ENCODE results near the gene MIGA1. TPM values are rescaled to one million over a fixed set of nuclear protein-coding genes. Genes with fewer than 3 reads are reported as not detected.

MIGA1 gene
- total RNA-seq, 1 experiment from 2014 or later = 19.1 TPM

DNA sequence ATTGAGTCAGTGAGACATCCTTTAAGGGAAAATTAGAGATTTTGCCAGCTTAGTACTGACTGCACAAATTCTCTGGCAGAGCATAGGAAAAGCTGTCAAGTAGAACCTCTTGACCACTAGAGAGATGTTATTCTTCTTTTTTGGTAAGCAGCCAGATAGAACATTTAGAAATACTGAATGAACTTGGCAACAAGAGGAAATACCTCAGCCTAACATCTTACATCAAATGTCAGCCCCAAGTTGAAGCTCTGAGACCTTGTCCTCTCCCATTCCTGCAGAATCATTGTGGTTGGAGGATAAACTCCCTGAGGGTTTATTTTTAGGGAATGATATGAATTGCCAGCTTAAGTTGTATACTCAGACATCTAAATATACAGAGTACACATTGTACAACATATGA is 53.5 kb downstream of the MIGA1 start:
- H3K4me1 Mint-ChIP-seq (ENCODE audit: low read depth, unreplicated experiment) = no peaks in the 10 kb centered on the region
- no TSS peak for BruUV-seq (replicated peaks)
- TF ChIP-seq, protein P1, sequence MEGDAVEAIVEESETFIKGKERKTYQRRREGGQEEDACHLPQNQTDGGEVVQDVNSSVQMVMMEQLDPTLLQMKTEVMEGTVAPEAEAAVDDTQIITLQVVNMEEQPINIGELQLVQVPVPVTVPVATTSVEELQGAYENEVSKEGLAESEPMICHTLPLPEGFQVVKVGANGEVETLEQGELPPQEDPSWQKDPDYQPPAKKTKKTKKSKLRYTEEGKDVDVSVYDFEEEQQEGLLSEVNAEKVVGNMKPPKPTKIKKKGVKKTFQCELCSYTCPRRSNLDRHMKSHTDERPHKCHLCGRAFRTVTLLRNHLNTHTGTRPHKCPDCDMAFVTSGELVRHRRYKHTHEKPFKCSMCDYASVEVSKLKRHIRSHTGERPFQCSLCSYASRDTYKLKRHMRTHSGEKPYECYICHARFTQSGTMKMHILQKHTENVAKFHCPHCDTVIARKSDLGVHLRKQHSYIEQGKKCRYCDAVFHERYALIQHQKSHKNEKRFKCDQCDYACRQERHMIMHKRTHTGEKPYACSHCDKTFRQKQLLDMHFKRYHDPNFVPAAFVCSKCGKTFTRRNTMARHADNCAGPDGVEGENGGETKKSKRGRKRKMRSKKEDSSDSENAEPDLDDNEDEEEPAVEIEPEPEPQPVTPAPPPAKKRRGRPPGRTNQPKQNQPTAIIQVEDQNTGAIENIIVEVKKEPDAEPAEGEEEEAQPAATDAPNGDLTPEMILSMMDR (IDR thresholded peaks at IDR 0.05; ENCODE audit: unreplicated experiment) = no peak
- no peak overlapping the region for H3K27ac Mint-ChIP-seq (ENCODE audit: unreplicated experiment)
- intact Hi-C loops (cut with micrococcal nuclease; ENCODE audit: unreplicated experiment) = no loop called here
- CTCF ChIA-PET = no interaction called here
- no peaks in the 10 kb centered on the region for H3K9me3 Mint-ChIP-seq (ENCODE audit: low read depth, unreplicated experiment)
- no peaks in the 10 kb centered on the region for H3K27me3 Mint-ChIP-seq (ENCODE audit: unreplicated experiment)
- H3K36me3 Mint-ChIP-seq (ENCODE audit: insufficient read depth, unreplicated experiment) = peaks cover 6% of the 10 kb centered on the region
- no peak overlapping the region for H3K4me3 Mint-ChIP-seq (ENCODE audit: low read depth, unreplicated experiment)
- no peak for DNase-seq

DNA sequence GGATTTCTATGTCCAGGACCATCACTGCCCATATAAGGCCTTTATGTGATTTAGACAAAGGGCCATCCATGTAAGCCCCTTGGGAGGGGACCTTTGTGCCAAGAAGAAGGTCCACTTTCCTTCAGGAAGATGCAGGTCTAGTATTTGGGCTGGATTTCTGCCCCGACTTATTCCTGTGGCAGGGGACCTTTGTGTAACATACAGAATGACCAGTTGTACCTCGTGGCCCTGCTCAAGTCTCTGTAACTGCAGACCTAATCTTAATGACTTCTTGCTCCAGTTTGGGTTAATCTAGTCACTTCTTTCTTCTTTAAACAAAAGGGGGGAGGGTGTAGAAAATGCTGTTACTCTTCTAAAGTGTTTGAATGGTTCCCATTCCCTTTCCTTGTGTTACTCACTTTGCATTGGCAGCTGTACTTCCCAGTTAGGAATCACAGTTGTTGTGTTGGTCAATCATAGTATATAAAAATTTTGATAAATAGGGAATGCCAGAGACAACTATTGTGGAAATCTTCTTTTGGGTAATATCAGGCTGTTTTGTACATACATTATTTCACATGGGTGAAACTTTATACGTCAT is 54.2 kb downstream of the MIGA1 start:
- Mint-ChIP-seq H3K4me1 (ENCODE audit: low read depth, unreplicated experiment) (no peaks in the 10 kb centered on the region), H3K27ac (ENCODE audit: unreplicated experiment) (no peak overlapping the region), H3K27me3 (ENCODE audit: unreplicated experiment) (no peaks in the 10 kb centered on the region), H3K9me3 (ENCODE audit: low read depth, unreplicated experiment) (no peaks in the 10 kb centered on the region), H3K4me3 (ENCODE audit: low read depth, unreplicated experiment) (no peak overlapping the region), H3K36me3 (ENCODE audit: insufficient read depth, unreplicated experiment) (peaks cover 6% of the 10 kb centered on the region)
- DNase-seq = no peak
- BruUV-seq (replicated peaks) = no TSS peak
- intact Hi-C loops (cut with micrococcal nuclease; ENCODE audit: unreplicated experiment) = no loop called here
- TF ChIP-seq, protein P1 (IDR thresholded peaks at IDR 0.05; ENCODE audit: unreplicated experiment) = no peak
- CTCF ChIA-PET = no interaction called here

DNA sequence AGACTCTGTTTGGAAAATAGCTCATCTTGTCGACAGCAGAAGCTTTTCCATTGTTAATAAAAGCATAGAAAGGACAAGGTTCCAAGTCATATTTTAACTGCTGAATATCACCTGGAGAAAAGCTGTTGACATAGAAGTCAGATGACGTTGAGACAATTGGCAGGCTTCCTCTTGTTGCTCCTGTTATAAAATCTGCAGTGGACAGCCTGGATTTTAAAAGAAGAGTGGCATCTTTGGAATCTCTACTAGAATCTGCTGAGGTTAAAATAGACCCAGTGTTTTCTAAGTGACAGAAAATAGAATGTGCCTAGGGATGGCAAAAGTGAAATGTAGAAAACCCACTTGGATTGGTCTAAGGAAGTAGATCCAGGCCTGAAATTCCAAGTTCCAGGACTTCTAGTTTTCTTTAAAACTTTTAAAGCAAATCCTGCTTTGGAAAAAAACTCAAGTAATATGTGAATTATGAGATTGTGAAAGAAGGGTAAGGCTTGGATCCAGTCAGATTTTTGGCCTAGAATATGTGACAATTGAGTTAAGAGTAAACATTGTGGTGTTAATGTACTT is 55.4 kb downstream of the MIGA1 start:
- H3K4me3 Mint-ChIP-seq (ENCODE audit: low read depth, unreplicated experiment) = no peak overlapping the region
- no TSS peak for BruUV-seq (replicated peaks)
- CTCF ChIA-PET = no interaction called here

DNA sequence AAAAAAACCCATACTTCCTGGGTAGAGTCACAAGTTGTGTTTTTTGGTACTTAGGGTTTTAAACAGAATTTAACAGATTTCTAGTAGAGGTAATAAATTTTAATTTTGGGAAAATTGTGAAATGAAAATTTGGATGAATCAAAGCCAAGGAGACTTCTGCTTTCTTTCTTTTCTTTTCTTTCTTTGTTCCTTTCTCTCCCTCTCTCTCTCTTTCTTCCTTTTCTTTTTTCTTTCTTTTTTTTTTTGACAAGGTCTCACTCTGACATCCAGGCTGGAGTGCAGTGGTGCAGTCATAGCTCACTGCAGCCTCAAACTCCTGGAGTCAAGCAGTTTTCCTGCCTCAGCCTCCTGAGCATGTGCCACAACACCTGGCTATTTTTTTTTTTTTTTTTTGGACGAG is 62.1 kb downstream of the MIGA1 start:
- CTCF ChIA-PET = interaction anchor here (0.7 kb wide), 1 partner anchor 1175 kb away, joined by 4 read pairs; no protein-coding TSS in a partner anchor
- Mint-ChIP-seq H3K27me3 (ENCODE audit: unreplicated experiment) (no peaks in the 10 kb centered on the region), H3K27ac (ENCODE audit: unreplicated experiment) (no peak overlapping the region), H3K4me1 (ENCODE audit: low read depth, unreplicated experiment) (no peaks in the 10 kb centered on the region), H3K36me3 (ENCODE audit: insufficient read depth, unreplicated experiment) (no peaks in the 10 kb centered on the region), H3K9me3 (ENCODE audit: low read depth, unreplicated experiment) (no peaks in the 10 kb centered on the region), H3K4me3 (ENCODE audit: low read depth, unreplicated experiment) (no peak overlapping the region)
- no TSS peak for BruUV-seq (replicated peaks)
- no peak for DNase-seq
- intact Hi-C loops (cut with micrococcal nuclease; ENCODE audit: unreplicated experiment) = no loop called here
- TF ChIP-seq, protein P1 (IDR thresholded peaks at IDR 0.05; ENCODE audit: unreplicated experiment) = no peak

More for the DNA sequence above, 55.4 kb downstream of the MIGA1 start:
- no peak for DNase-seq
- H3K36me3 Mint-ChIP-seq (ENCODE audit: insufficient read depth, unreplicated experiment) = peaks cover 6% of the 10 kb centered on the region
- H3K27me3 Mint-ChIP-seq (ENCODE audit: unreplicated experiment) = no peaks in the 10 kb centered on the region
- TF ChIP-seq, protein P1 (IDR thresholded peaks at IDR 0.05; ENCODE audit: unreplicated experiment) = no peak
- intact Hi-C loops (cut with micrococcal nuclease; ENCODE audit: unreplicated experiment) = no loop called here
- H3K4me1 Mint-ChIP-seq (ENCODE audit: low read depth, unreplicated experiment) = no peaks in the 10 kb centered on the region
- H3K27ac Mint-ChIP-seq (ENCODE audit: unreplicated experiment) = no peak overlapping the region
- no peaks in the 10 kb centered on the region for H3K9me3 Mint-ChIP-seq (ENCODE audit: low read depth, unreplicated experiment)

Data from Calu3 (cell line).